ENCODE data around the gene TMEM259.
"Not testable (repeated sequence)": the region's sequence is repeated elsewhere in the genome, so short reads cannot be mapped to it uniquely, and the experiment has no call there.

Gene TMEM259

DNA sequence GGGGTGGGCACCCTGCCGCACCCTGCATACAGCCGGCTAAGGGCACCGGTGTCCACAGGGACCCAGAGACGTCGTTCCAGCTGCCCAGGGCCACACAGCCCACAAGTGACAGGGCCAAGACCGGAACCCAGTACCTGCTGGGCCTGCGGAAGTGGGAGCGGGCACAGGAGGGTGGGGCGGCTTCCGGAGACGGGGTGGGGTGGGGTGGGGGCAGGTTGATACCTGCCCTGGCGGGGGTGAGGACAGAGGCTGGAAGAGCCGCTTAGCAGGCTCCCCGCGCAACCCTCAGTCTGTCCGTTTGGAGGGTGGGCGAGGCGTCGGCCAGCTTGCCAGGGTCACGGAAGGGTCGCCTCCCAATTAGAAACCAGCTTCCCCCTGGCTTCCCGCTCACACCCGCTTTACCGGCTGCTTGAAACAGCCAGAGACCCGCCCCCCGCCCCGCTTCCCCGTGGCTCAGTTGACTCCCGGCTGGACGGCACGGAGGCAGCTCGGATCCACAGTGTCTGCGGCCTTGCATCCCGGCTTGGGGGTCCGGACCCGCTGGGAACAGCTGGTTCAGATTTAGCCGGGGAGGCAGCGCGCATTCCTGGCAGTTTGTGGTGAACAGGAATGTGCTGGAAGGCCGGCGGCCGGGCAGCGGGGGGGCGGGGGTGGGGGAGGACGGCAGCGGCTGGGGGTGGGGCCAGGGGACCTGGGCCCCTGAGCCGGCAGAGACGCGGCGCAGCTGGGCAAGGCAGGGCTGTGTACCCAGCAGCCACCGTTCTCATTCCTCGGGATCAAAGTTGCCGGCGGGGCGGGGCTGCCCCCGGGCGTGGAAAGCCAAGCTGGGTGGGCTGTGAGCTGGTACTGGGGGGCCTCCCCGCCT, 7.4 kb upstream of the TMEM259 start:
- in situ Hi-C loops (cut with MboI; ENCODE audit: low pct_unique_long_range_greater_than_20kb, low sequenced_read_pairs, unreplicated experiment) = no loop called here
- no peak for TF ChIP-seq CTCF (IDR thresholded peaks at IDR 0.05; ENCODE audit: extremely low read depth, insufficient read depth, missing control alignments)
- peak; percentile 80 for DNase-seq (ENCODE audit: low spot score)

GRCh38 chr19:1027650-1028061, 6.7 kb upstream of the TMEM259 start:
- no peak for TF ChIP-seq CTCF (IDR thresholded peaks at IDR 0.05; ENCODE audit: extremely low read depth, insufficient read depth, missing control alignments)
- in situ Hi-C loops (cut with MboI; ENCODE audit: low pct_unique_long_range_greater_than_20kb, low sequenced_read_pairs, unreplicated experiment) = no loop called here
- DNase-seq (ENCODE audit: low spot score) = peak; percentile 56

- no peak for TF ChIP-seq CTCF (IDR thresholded peaks at IDR 0.05; ENCODE audit: extremely low read depth, insufficient read depth, missing control alignments)
- in situ Hi-C loops (cut with MboI; ENCODE audit: low pct_unique_long_range_greater_than_20kb, low sequenced_read_pairs, unreplicated experiment) = no loop called here
- DNase-seq (ENCODE audit: low spot score) = no peak
These were observed 6.1 kb upstream of the TMEM259 start for GRCh38 chr19:1026783-1027649.

DNA sequence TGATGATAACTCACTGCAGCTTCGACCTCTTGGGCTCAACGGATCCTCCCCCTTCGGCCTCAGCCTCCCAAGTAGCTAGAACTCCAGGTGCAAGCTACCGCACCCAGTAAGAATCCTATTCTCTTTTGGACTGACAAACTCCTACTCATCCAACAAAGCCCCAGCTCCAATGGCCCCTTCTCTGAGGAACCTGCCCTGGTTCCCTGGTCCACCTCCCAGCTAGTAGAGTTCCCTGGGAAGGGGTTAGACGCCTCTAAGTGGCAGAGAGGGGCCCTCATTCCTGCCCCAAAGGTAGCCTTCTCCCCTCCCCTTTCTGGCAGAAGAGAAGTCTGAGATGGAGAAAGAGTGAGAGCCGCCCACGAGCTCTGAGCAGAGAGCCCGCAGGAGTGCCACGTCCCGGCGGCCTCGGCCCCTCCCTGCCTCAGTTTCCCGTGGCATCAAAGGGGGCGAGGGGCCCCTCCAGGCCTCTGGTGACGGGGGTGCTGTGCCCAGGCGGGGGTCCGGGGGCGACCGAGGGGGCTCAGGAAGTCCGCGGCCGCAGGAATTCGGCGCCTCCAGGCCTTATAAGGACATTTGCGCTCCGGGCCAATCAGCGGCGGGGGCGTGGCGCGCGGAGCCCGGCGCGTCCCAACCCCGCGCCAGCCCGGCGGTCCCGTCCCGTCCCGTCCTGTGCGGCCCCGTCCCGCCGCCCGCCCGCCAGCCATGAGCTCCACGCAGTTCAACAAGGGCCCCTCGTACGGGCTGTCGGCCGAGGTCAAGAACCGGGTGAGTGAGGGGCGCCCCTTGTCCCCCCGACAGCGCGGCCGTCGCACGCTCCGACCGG, 5.2 kb upstream of the TMEM259 start, which contains the start of gene CNN2:
TSS of gene CNN2 (plus strand) at position 649 of the 823 bp plus-strand sequence. CDS start at position 703, 54 bp downstream.
- in situ Hi-C loops (cut with MboI; ENCODE audit: low pct_unique_long_range_greater_than_20kb, low sequenced_read_pairs, unreplicated experiment) = no loop called here
- no peak for TF ChIP-seq CTCF (IDR thresholded peaks at IDR 0.05; ENCODE audit: extremely low read depth, insufficient read depth, missing control alignments)
- DNase-seq (ENCODE audit: low spot score) = peak; percentile 92

- DNase-seq (ENCODE audit: low spot score); in situ Hi-C loops (cut with MboI; ENCODE audit: low pct_unique_long_range_greater_than_20kb, low sequenced_read_pairs, unreplicated experiment): not testable (repeated sequence)
These were observed 4.2 kb upstream of the TMEM259 start for GRCh38 chr19:1025080-1025479.

GRCh38 chr19:1023883-1024188, 2.9 kb upstream of the TMEM259 start:
- DNase-seq (ENCODE audit: low spot score); in situ Hi-C loops (cut with MboI; ENCODE audit: low pct_unique_long_range_greater_than_20kb, low sequenced_read_pairs, unreplicated experiment): not testable (repeated sequence)
